T-helper 17 cell (primary cell): ENCODE measurements around the gene CRP. TPM values are rescaled to one million over a fixed set of nuclear protein-coding genes. Genes with fewer than 3 reads are reported as not detected.
"Not testable (repeated sequence)": the region's sequence is repeated elsewhere in the genome, so short reads cannot be mapped to it uniquely, and the experiment has no call there.

Source experiments
- ATAC-seq: fragments of 150-1000 bp; cut with Tn5 transposase; 2 replicates; pipeline ENCODE4 v1.10.0; 2021; ENCODE audit warnings: mild to moderate bottlenecking, moderate library complexity
- DNase-seq, 3 donors: peaks; one replicate each; pipeline versions ENCODE4 v3.0.0 to v3.0.0-alpha.2; 2020 to 2021
- H3K9me3 ChIP-seq: one replicate; pipeline ENCODE4 v1.7.0; 2013; ENCODE audit warnings: low read length, mild to moderate bottlenecking; ENCODE audit not compliant: control insufficient read depth, poor library complexity, severe bottlenecking
- H3K27ac Mint-ChIP-seq: one replicate; pipeline ENCODE4 v1.8.0; 2022; ENCODE audit warnings: mild to moderate bottlenecking, moderate library complexity, mixed read lengths
- H3K27me3 Mint-ChIP-seq: one replicate; pipeline ENCODE4 v1.8.0; 2022; ENCODE audit warnings: mixed read lengths
- H3K36me3 Mint-ChIP-seq: one replicate; pipeline ENCODE4 v1.8.0; 2022; ENCODE audit warnings: low read depth, mixed read lengths
- H3K4me1 Mint-ChIP-seq: one replicate; pipeline ENCODE4 v1.8.0; 2022; ENCODE audit warnings: mild to moderate bottlenecking, mixed read lengths
- H3K4me3 Mint-ChIP-seq: one replicate; pipeline ENCODE4 v1.8.0; 2022; ENCODE audit warnings: mild to moderate bottlenecking, moderate library complexity, mixed read lengths
- total RNA-seq, 4 donors: library from RNA in 2 of 4; stranded (reverse) in 2 of 4; gene quantifications; one replicate each; pipeline ENCODE4 v1.2.3 and lab custom pipeline; 2022 to 2026

CRP gene
- total RNA-seq, 2 donors from 2014 or later: not detected

DNA sequence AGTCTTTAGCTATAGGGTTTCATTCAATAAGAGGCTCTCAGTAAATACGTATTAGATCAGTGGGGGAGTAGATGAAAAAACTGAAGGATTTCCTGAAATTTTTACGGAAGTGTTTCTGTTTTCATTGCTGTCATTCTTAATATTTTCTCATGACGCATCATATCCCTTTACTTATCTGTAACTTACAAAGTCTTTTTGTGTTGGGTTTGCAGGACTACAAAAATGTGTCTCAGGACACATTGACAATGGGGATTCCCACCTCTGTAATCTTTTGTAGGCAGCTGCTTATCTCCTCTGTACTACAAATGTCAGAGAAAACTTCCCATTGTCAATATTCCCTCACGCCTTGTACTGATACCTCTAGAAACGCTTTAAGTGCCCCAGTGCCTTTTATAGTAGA lies 35.5 kb downstream of the CRP start:
- no peaks in the 10 kb centered on the region for H3K9me3 ChIP-seq
- DNase-seq (no peak), ATAC-seq (no peak)
- H3K27me3 Mint-ChIP-seq: peaks cover 21% of the 10 kb centered on the region
- no peak overlapping the region for H3K27ac Mint-ChIP-seq
- H3K4me1 Mint-ChIP-seq: no peaks in the 10 kb centered on the region
- no peaks in the 10 kb centered on the region for H3K36me3 Mint-ChIP-seq
- H3K4me3 Mint-ChIP-seq: no peak overlapping the region

DNA sequence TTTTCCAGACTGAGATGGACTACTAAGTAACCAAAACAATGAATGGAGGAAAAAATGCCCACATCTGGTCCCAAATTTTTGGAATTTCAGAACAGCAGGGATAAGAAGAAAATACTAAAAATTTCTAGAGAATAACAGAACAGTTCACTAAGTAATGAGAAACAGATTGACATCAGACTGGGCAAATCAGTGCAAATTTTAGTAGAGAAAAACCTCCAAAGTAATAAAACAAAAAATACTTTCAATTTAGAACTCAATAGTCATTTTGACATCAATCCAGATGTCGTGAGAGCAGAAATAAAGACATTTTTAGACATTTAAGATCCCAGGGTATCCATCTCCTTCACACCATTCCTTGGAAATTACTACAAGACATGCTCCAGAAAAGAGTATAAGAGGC lies 39.3 kb downstream of the CRP start:
- H3K9me3 ChIP-seq: no peaks in the 10 kb centered on the region
- Mint-ChIP-seq H3K27ac (no peak overlapping the region), H3K4me1 (no peaks in the 10 kb centered on the region), H3K4me3 (no peak overlapping the region), H3K36me3 (no peaks in the 10 kb centered on the region), H3K27me3 (peaks cover 34% of the 10 kb centered on the region)
- no peak for DNase-seq
- ATAC-seq: no peak

DNA sequence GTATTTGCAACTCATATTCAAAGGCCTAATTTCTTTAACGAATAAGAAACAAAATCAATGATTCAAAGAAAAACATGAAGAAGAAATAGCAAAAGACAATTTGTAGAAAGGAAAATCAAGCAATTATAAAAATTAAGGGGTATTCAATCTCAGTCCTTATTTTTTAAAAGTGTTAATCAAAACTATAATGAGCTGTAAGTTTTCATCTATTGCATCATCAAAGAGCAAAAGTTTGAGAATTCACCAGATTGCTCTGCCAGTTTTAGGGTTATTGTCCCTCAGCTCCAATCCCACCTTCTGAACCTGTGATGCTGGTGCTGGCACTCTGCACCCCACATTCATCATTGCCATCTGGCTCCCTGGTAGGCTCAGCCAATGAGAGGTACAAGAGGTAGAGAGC lies 42.0 kb downstream of the CRP start:
- peaks cover 44% of the 10 kb centered on the region for H3K27me3 Mint-ChIP-seq
- H3K4me1 Mint-ChIP-seq, ATAC-seq, H3K27ac Mint-ChIP-seq, DNase-seq, H3K36me3 Mint-ChIP-seq, H3K9me3 ChIP-seq, H3K4me3 Mint-ChIP-seq: not testable (repeated sequence)

DNA sequence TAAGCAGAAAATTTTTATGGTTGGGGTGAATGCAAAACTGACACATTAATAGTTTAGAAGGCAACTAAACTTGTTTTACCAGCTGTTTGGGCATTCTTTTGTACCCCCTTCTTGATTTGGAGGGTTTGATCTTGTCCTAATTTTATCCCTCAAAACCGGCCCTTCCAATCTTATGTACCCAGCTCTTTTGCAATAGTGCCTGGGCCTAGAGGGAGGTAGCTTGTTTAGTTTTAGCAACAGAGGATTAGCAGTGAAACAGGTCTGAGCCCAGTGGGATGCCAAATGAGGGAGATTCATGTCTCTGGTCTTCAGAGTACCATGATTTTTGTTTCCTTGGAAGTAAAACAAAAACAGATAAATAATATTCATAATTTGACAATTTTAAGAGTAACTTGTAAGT lies 45.1 kb downstream of the CRP start:
- Mint-ChIP-seq H3K36me3 (no peaks in the 10 kb centered on the region), H3K27ac (no peak overlapping the region), H3K4me3 (no peak overlapping the region), H3K27me3 (peaks cover 44% of the 10 kb centered on the region), H3K4me1 (no peaks in the 10 kb centered on the region)
- ATAC-seq: no peak
- no peaks in the 10 kb centered on the region for H3K9me3 ChIP-seq
- DNase-seq: no peak

DNA sequence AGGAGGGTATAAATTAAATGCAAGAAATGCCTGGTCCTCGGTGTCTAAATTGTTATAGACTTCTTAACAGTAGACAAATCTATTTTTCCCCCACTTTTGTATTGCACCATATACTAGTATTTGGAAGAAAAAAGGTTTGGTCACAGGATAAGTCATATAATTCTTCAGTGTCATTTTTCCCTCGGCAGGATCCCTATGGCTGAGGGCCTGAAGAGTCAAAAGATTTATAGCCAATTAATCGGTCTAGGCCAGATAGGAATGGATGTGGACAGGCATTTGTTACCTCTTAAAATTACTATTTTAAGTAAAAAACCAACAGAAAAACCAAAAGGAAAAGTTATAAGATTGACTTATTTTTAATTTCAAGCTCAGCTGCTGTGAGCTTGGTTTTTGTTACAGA lies 45.6 kb downstream of the CRP start:
- H3K9me3 ChIP-seq: no peaks in the 10 kb centered on the region
- Mint-ChIP-seq H3K4me3 (no peak overlapping the region), H3K4me1 (no peaks in the 10 kb centered on the region), H3K27ac (no peak overlapping the region), H3K27me3 (peaks cover 39% of the 10 kb centered on the region), H3K36me3 (no peaks in the 10 kb centered on the region)
- ATAC-seq (no peak), DNase-seq (no peak)

DNA sequence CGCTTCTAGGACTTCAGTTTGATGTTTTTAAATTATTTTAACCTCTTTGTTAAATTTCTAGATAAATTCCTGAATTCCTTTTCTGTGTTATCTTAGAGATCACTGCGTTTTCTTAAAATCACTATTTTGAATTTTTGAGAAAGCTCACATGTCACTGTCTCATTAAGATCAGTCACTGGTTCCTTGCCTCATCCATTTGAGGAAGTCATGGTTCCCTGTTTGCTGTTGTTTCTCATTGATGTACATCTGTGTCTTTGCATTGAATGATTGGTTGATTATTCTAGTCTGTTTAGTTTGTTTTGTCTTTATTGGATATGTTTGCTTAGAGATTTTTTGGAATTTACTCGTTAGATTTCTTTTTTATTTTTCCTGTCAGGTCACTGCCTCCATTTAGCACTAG lies 50.1 kb downstream of the CRP start:
- Mint-ChIP-seq H3K4me1 (no peaks in the 10 kb centered on the region), H3K4me3 (no peak overlapping the region), H3K36me3 (no peaks in the 10 kb centered on the region), H3K27ac (no peak overlapping the region), H3K27me3 (peaks cover 22% of the 10 kb centered on the region)
- no peak for ATAC-seq
- DNase-seq: no peak
- H3K9me3 ChIP-seq: no peaks in the 10 kb centered on the region

DNA sequence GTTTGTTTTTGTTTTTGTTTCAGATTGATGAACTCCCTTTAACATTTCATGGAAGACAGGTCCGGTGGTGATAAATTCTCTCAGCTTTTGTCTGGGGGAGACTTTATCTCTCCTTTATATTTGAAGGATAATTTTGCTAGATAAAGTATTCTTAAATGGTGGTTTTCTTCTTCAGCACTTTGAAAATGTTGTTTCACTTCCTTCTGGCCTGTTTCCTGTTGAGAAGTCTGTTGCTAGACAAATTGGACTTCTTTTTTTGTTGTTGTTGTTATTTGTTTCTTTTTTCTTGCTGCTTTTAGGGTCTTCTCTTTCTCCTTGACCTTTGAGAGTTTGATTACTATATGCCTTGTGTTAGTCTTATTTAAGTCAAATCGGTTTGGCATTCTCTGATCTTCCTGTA lies 50.8 kb downstream of the CRP start:
- H3K9me3 ChIP-seq: no peaks in the 10 kb centered on the region
- Mint-ChIP-seq H3K36me3 (no peaks in the 10 kb centered on the region), H3K4me3 (no peak overlapping the region), H3K27me3 (peaks cover 22% of the 10 kb centered on the region), H3K27ac (no peak overlapping the region), H3K4me1 (no peaks in the 10 kb centered on the region)
- DNase-seq (no peak), ATAC-seq (no peak)

Other genes with a start within 250 kb of the CRP start
- gene OR10J5, start 178.6 kb downstream of the CRP start, total RNA-seq: not detected
- not detected for gene APCS, start 126.8 kb downstream of the CRP start, total RNA-seq
- gene DUSP23, start 66.4 kb upstream of the CRP start, total RNA-seq: 10 to 100 TPM in 1 of 2 donors, 1 to 10 TPM in 1; 7.9 to 12.0 TPM
- under 1 TPM; 0.27 to 0.81 TPM for gene FCRL6, start 87.8 kb upstream of the CRP start, total RNA-seq
- gene SLAMF8, start 112.3 kb upstream of the CRP start, total RNA-seq: under 1 TPM in 1 of 2 donors, not detected in 1; 0.44 TPM
- gene VSIG8, start 148.1 kb upstream of the CRP start, total RNA-seq: not detected
- 1 to 10 TPM; 4.6 to 6.3 TPM for gene CFAP45, start 185.6 kb upstream of the CRP start, total RNA-seq
- 100 to 1,000 TPM; 515 to 717 TPM for gene TAGLN2, start 210.9 kb upstream of the CRP start, total RNA-seq
- gene IGSF9, start 231.0 kb upstream of the CRP start, total RNA-seq: under 1 TPM in 1 of 2 donors, not detected in 1; 0.07 TPM
- gene SLAMF9, start 239.6 kb upstream of the CRP start, total RNA-seq: not detected